ENCODE data around the gene HSDL2.
"Not testable (repeated sequence)": the region's sequence is repeated elsewhere in the genome, so short reads cannot be mapped to it uniquely, and the experiment has no call there.

The HSDL2 gene

GRCh38 chr9:112396872-112397271 lies 17.0 kb downstream of the HSDL2 start:
- no peak for DNase-seq (ENCODE audit: low read depth)

GRCh38 chr9:112401175-112401815 lies 21.4 kb downstream of the HSDL2 start:
- DNase-seq (ENCODE audit: low read depth), result no peak

GRCh38 chr9:112403614-112404201 lies 23.8 kb downstream of the HSDL2 start:
- no peak for DNase-seq (ENCODE audit: low read depth)

GRCh38 chr9:112404508-112404932 lies 24.6 kb downstream of the HSDL2 start:
- DNase-seq (ENCODE audit: low read depth), result no peak

- no peak for DNase-seq (ENCODE audit: low read depth)
Observed at GRCh38 chr9:112408275-112408674, 28.4 kb downstream of the HSDL2 start.

- no peak for DNase-seq (ENCODE audit: low read depth)
Observed at GRCh38 chr9:112408819-112409218, 28.9 kb downstream of the HSDL2 start.

GRCh38 chr9:112409758-112410157 lies 29.9 kb downstream of the HSDL2 start:
- DNase-seq (ENCODE audit: low read depth), result no peak

- no peak for DNase-seq (ENCODE audit: low read depth)
Observed at GRCh38 chr9:112411626-112412027, 31.7 kb downstream of the HSDL2 start.

- DNase-seq (ENCODE audit: low read depth), result not testable (repeated sequence)
Observed at GRCh38 chr9:112413728-112414127, 33.8 kb downstream of the HSDL2 start.

- no peak for DNase-seq (ENCODE audit: low read depth)
Observed at GRCh38 chr9:112420208-112420607, 40.3 kb downstream of the HSDL2 start.

GRCh38 chr9:112421771-112422222 lies 41.9 kb downstream of the HSDL2 start:
- no peak for DNase-seq (ENCODE audit: low read depth)

- DNase-seq (ENCODE audit: low read depth), result no peak
Observed at GRCh38 chr9:112422417-112423148, 42.7 kb downstream of the HSDL2 start.

GRCh38 chr9:112430006-112430522 lies 50.2 kb downstream of the HSDL2 start:
- no peak for DNase-seq (ENCODE audit: low read depth)

GRCh38 chr9:112433499-112434392 lies 53.8 kb downstream of the HSDL2 start:
- no peak for DNase-seq (ENCODE audit: low read depth)

GRCh38 chr9:112434487-112434886 lies 54.6 kb downstream of the HSDL2 start:
- DNase-seq (ENCODE audit: low read depth), result no peak

GRCh38 chr9:112437406-112437805 lies 57.5 kb downstream of the HSDL2 start:
- no peak for DNase-seq (ENCODE audit: low read depth)

GRCh38 chr9:112439171-112439570 lies 59.3 kb downstream of the HSDL2 start:
- no peak for DNase-seq (ENCODE audit: low read depth)

- DNase-seq (ENCODE audit: low read depth), result no peak
Observed at GRCh38 chr9:112439825-112440224, 59.9 kb downstream of the HSDL2 start.

- no peak for DNase-seq (ENCODE audit: low read depth)
Observed at GRCh38 chr9:112443200-112443599, 63.3 kb downstream of the HSDL2 start.

GRCh38 chr9:112443636-112444035 lies 63.7 kb downstream of the HSDL2 start:
- DNase-seq (ENCODE audit: low read depth), result no peak

- no peak for DNase-seq (ENCODE audit: low read depth)
Observed at GRCh38 chr9:112445196-112445595, 65.3 kb downstream of the HSDL2 start.

GRCh38 chr9:112446080-112446479 lies 66.2 kb downstream of the HSDL2 start:
- no peak for DNase-seq (ENCODE audit: low read depth)

Measured in stimulated activated CD8-positive, alpha-beta memory T cell treated with anti-CD3 and anti-CD28 coated beads, Interleukin-4, amount 100 ng/mL, for 24 hours (primary cell).